AG09309 (cell line): ENCODE measurements around the gene THBS1.

Experiments used
- DNase-seq: peaks from one replicate; pipeline ENCODE4 v3.0.0-alpha.2; 2010; ENCODE audit warnings: low read depth
- H3K4me3 ChIP-seq: 2 replicates; pipeline ENCODE4 v1.5.1; 2011; ENCODE audit warnings: mild to moderate bottlenecking, low read depth, low read length, moderate library complexity; ENCODE audit not compliant: control insufficient read depth
- CTCF ChIP-seq: IDR thresholded peaks from 2 replicates; pipeline ENCODE4 v1.5.1; 2011; ENCODE audit warnings: mild to moderate bottlenecking, low read depth, low read length, inconsistent platforms; ENCODE audit not compliant: insufficient read depth, control insufficient read depth; ENCODE audit errors: missing control alignments

THBS1 gene

GRCh38 chr15:39565851-39566250 is 15.0 kb upstream of the THBS1 start:
- H3K4me3 ChIP-seq, result no peak overlapping the region
- no peak for DNase-seq
- TF ChIP-seq CTCF, result no peak

GRCh38 chr15:39573287-39573686 is 7.6 kb upstream of the THBS1 start:
- TF ChIP-seq CTCF, result no peak
- H3K4me3 ChIP-seq, result no peak overlapping the region
- DNase-seq, result no peak

- DNase-seq, result peak; percentile 3
- H3K4me3 ChIP-seq, result no peak overlapping the region
- TF ChIP-seq CTCF, result no peak
These were observed 7.0 kb upstream of the THBS1 start for GRCh38 chr15:39573844-39574243.

GRCh38 chr15:39574427-39574826 is 6.5 kb upstream of the THBS1 start:
- no peak overlapping the region for H3K4me3 ChIP-seq
- peak; percentile 82 for DNase-seq
- no peak for TF ChIP-seq CTCF

- H3K4me3 ChIP-seq, result no peak overlapping the region
- DNase-seq, result no peak
- no peak for TF ChIP-seq CTCF
These were observed 5.7 kb upstream of the THBS1 start for GRCh38 chr15:39575180-39575579.

GRCh38 chr15:39578851-39579486 is 1.9 kb upstream of the THBS1 start:
- peak; percentile 11 for DNase-seq
- TF ChIP-seq CTCF, result peak; percentile 27
- no peak overlapping the region for H3K4me3 ChIP-seq
